SK-N-SH treated with all-trans-retinoic acid at 6 μM for 48 hours (cell line): ENCODE data around the gene EMC1.
"Not testable (repeated sequence)": the region's sequence is repeated elsewhere in the genome, so short reads cannot be mapped to it uniquely, and the experiment has no call there.

Experiments
- OSR1 ChIP-seq: fragments of 250-450 bp; sonication (Bioruptor Pico); IDR thresholded peaks from 2 replicates; pipeline ENCODE4 v1.8.0; 2022; ENCODE audit warnings: moderate library complexity, mild to moderate bottlenecking, inconsistent platforms
- PATZ1 ChIP-seq: fragments of 250-450 bp; sonication (Bioruptor Pico); IDR thresholded peaks from 2 replicates; pipeline ENCODE4 v1.8.0; 2020; ENCODE audit warnings: mild to moderate bottlenecking, moderate library complexity, borderline replicate concordance
- RARB ChIP-seq: fragments of 250-450 bp; sonication (Bioruptor Pico); IDR thresholded peaks from 2 replicates; pipeline ENCODE4 v1.8.0; 2021; ENCODE audit warnings: mild to moderate bottlenecking, moderate library complexity
- SNAI2 ChIP-seq: fragments of 250-450 bp; sonication (Bioruptor Pico); IDR thresholded peaks from 2 replicates; pipeline ENCODE4 v1.5.0; 2020; ENCODE audit warnings: mild to moderate bottlenecking, moderate library complexity
- ZC3H10 ChIP-seq: fragments of 250-450 bp; sonication (Bioruptor Pico); IDR thresholded peaks from 2 replicates; pipeline ENCODE4 v1.5.1; 2021; ENCODE audit warnings: mild to moderate bottlenecking, moderate library complexity
- ZFP30 ChIP-seq: fragments of 450-650 bp; formaldehyde crosslinking; IDR thresholded peaks from 2 replicates; pipeline ENCODE4 v1.5.0; 2022; ENCODE audit warnings: mild to moderate bottlenecking, moderate library complexity
- ZNF565 ChIP-seq: fragments of 450-650 bp; formaldehyde crosslinking; conservative IDR thresholded peaks from 2 replicates; pipeline ENCODE4 v1.5.0; 2020; ENCODE audit warnings: low read depth, mild to moderate bottlenecking, moderate library complexity
- TF ChIP-seq, protein P1 (sequence below): fragments of 250-450 bp; sonication (Bioruptor Pico); IDR thresholded peaks from 2 replicates; pipeline ENCODE4 v1.5.0; 2020; ENCODE audit warnings: mild to moderate bottlenecking, moderate library complexity

DNA sequence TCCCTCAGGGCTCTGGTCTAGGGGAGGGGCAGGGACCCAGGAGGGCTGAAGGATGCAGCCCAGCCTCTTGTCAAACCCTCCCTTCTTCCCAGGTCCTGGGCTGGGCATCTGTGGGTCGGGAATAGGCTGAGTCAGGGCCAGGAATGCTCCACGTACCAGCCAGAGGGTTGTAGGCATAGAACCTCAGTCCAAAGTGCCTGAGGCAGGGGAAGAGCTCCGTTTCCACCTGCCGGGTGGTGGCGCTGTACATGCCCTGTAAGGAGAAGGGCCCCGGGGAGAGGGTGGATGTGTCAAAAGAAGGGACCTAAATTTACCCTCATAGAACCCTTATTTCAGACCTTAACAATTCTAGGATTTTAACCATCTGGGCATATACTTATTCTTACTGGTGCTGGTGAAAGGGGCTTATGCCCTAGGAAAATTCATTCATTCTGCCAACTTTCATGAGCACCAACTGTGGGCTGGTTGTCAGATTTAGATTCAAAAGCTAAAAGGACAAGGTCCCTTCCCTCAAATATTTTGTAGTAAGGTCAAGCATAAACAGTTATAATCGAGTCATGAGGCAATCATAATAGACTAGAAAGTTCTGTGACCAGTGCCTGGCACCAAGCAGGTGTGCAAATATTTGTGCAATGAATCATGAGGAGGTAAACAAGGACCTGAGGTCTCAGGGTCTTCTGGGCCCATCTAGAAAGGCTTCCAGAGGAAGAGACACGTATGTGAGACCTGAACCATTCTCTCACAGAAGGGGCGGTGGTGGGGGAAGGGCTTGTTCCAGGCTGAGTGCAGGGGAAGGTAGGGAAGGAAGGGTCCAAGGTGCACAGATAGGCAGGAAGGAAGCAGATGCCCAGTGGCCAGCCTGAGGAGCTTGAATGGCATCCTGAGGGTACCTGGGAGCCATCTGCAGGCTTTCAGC lies 18.4 kb upstream of the EMC1 start:
- not testable (repeated sequence) for TF ChIP-seq OSR1, ZC3H10, SNAI2, PATZ1, RARB, ZFP30, ZNF565 (CRISPR knock-in tag)
- TF ChIP-seq, protein P1, sequence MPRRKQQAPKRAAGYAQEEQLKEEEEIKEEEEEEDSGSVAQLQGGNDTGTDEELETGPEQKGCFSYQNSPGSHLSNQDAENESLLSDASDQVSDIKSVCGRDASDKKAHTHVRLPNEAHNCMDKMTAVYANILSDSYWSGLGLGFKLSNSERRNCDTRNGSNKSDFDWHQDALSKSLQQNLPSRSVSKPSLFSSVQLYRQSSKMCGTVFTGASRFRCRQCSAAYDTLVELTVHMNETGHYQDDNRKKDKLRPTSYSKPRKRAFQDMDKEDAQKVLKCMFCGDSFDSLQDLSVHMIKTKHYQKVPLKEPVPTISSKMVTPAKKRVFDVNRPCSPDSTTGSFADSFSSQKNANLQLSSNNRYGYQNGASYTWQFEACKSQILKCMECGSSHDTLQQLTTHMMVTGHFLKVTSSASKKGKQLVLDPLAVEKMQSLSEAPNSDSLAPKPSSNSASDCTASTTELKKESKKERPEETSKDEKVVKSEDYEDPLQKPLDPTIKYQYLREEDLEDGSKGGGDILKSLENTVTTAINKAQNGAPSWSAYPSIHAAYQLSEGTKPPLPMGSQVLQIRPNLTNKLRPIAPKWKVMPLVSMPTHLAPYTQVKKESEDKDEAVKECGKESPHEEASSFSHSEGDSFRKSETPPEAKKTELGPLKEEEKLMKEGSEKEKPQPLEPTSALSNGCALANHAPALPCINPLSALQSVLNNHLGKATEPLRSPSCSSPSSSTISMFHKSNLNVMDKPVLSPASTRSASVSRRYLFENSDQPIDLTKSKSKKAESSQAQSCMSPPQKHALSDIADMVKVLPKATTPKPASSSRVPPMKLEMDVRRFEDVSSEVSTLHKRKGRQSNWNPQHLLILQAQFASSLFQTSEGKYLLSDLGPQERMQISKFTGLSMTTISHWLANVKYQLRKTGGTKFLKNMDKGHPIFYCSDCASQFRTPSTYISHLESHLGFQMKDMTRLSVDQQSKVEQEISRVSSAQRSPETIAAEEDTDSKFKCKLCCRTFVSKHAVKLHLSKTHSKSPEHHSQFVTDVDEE (CRISPR knock-in tag): not testable (repeated sequence)
